Thyroid gland (tissue), 4 donors: Measurements from ENCODE around the gene ANKRD22.

Source experiments
- POLR2A ChIP-seq, 2 donors: fragments of 450-650 bp; IDR thresholded peaks; one replicate each; pipeline ENCODE4 v1.6.1; 2017; ENCODE audit warnings: antibody characterized with exemption in 2 of 2, mild to moderate bottlenecking in 2 of 2, moderate library complexity in 1 of 2
- TF ChIP-seq, protein P1 (sequence below), 6 experiments: fragments of 200-600 bp in 3 of 6; fragments of 450-650 bp in 3 of 6; sonication (generic) in 3 of 6; IDR thresholded peaks; one replicate each; pipeline ENCODE4 v1.5.1; 2016 to 2019; ENCODE audit warnings: antibody characterized with exemption in 6 of 6, mild to moderate bottlenecking in 2 of 6, inconsistent platforms in 1 of 6, moderate library complexity in 1 of 6

DNA sequence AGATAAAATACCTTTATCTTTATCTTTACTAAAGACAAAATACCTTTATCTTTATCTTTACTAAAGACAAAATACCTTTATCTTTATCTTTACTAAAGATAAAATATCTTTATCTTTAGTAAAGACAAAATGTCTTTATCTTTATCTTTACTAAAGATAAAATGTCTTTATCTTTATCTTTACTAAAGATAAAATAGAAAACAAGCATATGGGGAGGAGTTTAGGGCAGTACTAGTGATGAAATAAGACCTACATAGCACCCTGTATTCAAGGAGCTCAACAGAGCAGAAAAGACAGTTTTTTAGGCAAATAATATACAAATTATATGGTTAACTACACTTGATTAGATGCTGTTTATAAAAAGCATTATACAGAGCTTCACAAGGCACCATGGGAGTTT, 19.3 kb downstream of the ANKRD22 start:
- TF ChIP-seq, protein P1, sequence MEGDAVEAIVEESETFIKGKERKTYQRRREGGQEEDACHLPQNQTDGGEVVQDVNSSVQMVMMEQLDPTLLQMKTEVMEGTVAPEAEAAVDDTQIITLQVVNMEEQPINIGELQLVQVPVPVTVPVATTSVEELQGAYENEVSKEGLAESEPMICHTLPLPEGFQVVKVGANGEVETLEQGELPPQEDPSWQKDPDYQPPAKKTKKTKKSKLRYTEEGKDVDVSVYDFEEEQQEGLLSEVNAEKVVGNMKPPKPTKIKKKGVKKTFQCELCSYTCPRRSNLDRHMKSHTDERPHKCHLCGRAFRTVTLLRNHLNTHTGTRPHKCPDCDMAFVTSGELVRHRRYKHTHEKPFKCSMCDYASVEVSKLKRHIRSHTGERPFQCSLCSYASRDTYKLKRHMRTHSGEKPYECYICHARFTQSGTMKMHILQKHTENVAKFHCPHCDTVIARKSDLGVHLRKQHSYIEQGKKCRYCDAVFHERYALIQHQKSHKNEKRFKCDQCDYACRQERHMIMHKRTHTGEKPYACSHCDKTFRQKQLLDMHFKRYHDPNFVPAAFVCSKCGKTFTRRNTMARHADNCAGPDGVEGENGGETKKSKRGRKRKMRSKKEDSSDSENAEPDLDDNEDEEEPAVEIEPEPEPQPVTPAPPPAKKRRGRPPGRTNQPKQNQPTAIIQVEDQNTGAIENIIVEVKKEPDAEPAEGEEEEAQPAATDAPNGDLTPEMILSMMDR (IDR thresholded peaks at IDR 0.05): no peak
- TF ChIP-seq POLR2A (IDR thresholded peaks at IDR 0.05): no peak
